Measurements from ENCODE around the gene USP3. TPM values are rescaled to one million over a fixed set of nuclear protein-coding genes. Genes with fewer than 3 reads are reported as not detected.

The USP3 gene
- total and polyA plus RNA-seq, 2 of the 4 experiments (the other 2 are of a cell fraction) = 17.3 to 52.3 TPM

DNA sequence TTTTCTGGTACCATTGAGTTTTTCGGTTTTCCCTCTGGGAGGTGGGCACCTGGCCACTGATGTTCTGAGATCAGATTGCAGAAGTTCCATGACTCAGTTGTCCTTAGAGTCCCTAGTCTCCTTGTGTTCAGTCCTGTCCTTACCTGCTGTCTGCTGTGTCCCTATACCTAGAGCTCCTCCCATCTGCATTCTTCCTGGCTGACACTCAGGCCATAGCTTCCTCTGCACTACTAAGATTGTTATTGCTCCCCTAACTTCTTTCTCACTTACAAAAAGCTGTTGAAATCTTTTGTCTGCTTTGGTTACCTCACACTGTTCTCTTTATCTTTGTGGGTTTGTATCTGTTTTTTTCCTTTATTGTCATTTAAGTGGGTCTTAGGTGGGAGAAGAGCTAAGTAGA lies 13.2 kb downstream of the USP3 start:
- H2BK20ac ChIP-seq (ENCODE audit: low read depth, low read length) = no peak overlapping the region
- H3K56ac ChIP-seq (ENCODE audit: extremely low read depth, insufficient read depth, low read length) = no peak overlapping the region
- H3K14ac ChIP-seq (replicated peaks; ENCODE audit: low read depth, low read length) = 0 out of 2 replicates have a peak overlapping the region, but pooled peaks have one; percentile 3
- peaks cover 8% of the 10 kb centered on the region; the same call in 1 of the 2 replicates for H3K9me1 ChIP-seq (ENCODE audit: insufficient read depth, low read length)
- H2AFZ ChIP-seq (replicated peaks; ENCODE audit: low read length, poor library complexity) = no peak overlapping the region
- no CpG with 5 or more reads among the region's 1 CpG for WGBS, 2 experiments (ENCODE audit: extremely low coverage in 2 of 2, insufficient read length in 1 of 2)
- no TSS peak for BruUV-seq (replicated peaks)
- CTCF ChIA-PET = no interaction called here
- peaks cover 13% of the 10 kb centered on the region for H3K4me1 ChIP-seq (ENCODE audit: control insufficient read depth, insufficient read depth, low read length)
- no peak overlapping the region for H4K91ac ChIP-seq (ENCODE audit: insufficient read depth, low read depth, low read length)
- no peaks in the 10 kb centered on the region for H3K36me3 ChIP-seq (ENCODE audit: control insufficient read depth, insufficient read depth, low read length)
- no peak overlapping the region for H2BK120ac ChIP-seq (ENCODE audit: low read depth, low read length)
- H4K20me1 ChIP-seq (ENCODE audit: insufficient read depth, low read length) = peaks cover 38% of the 10 kb centered on the region
- H3K18ac ChIP-seq (ENCODE audit: low read depth, low read length) = no peak overlapping the region
- intact Hi-C loops (cut with micrococcal nuclease) = no loop called here
- H3K4me2 ChIP-seq (ENCODE audit: low read depth, low read length) = no peak overlapping the region
- POLR2A ChIA-PET (ENCODE audit: unreplicated experiment) = no interaction called here
- H3K4ac ChIP-seq (ENCODE audit: low read depth, low read length) = no peak overlapping the region
- no peaks in the 10 kb centered on the region for H3K27me3 ChIP-seq (ENCODE audit: control insufficient read depth, insufficient read depth, low read length)
- H4K8ac ChIP-seq (ENCODE audit: low read depth in 2 of 2, low read length in 2 of 2) = no peak overlapping the region
- H3K27ac ChIP-seq (ENCODE audit: insufficient read depth, low read length) = no peak overlapping the region
- no peak overlapping the region for H2BK15ac ChIP-seq (ENCODE audit: low read depth, low read length)
- H2BK5ac ChIP-seq (ENCODE audit: low read depth, low read length, poor library complexity, severe bottlenecking) = no peak overlapping the region
- H2AK5ac ChIP-seq (ENCODE audit: low read depth, low read length) = peak overlapping the region; percentile 48
- H3K79me1 ChIP-seq (ENCODE audit: low read depth in 1 of 2, low read length in 2 of 2) = peaks cover 25 to 70% of the 10 kb centered on the region in 2 experiments
- no peak overlapping the region for H3K4me3 ChIP-seq (ENCODE audit: insufficient read depth, low read depth, low read length)
- DNase-seq (no peak), ATAC-seq (ENCODE audit: low read depth) (no peak)
- dilution Hi-C loops (cut with HindIII; ENCODE audit: low sequenced_read_pairs, unreplicated experiment) = no loop called here
- no peak overlapping the region for H3K9ac ChIP-seq (ENCODE audit: low read depth, low read length)
- TF ChIP-seq, protein P1, sequence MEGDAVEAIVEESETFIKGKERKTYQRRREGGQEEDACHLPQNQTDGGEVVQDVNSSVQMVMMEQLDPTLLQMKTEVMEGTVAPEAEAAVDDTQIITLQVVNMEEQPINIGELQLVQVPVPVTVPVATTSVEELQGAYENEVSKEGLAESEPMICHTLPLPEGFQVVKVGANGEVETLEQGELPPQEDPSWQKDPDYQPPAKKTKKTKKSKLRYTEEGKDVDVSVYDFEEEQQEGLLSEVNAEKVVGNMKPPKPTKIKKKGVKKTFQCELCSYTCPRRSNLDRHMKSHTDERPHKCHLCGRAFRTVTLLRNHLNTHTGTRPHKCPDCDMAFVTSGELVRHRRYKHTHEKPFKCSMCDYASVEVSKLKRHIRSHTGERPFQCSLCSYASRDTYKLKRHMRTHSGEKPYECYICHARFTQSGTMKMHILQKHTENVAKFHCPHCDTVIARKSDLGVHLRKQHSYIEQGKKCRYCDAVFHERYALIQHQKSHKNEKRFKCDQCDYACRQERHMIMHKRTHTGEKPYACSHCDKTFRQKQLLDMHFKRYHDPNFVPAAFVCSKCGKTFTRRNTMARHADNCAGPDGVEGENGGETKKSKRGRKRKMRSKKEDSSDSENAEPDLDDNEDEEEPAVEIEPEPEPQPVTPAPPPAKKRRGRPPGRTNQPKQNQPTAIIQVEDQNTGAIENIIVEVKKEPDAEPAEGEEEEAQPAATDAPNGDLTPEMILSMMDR (conservative IDR thresholded peaks at IDR 0.05; ENCODE audit: low read depth, low read length) = no peak
- TF ChIP-seq, protein P2, sequence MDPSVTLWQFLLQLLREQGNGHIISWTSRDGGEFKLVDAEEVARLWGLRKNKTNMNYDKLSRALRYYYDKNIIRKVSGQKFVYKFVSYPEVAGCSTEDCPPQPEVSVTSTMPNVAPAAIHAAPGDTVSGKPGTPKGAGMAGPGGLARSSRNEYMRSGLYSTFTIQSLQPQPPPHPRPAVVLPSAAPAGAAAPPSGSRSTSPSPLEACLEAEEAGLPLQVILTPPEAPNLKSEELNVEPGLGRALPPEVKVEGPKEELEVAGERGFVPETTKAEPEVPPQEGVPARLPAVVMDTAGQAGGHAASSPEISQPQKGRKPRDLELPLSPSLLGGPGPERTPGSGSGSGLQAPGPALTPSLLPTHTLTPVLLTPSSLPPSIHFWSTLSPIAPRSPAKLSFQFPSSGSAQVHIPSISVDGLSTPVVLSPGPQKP (IDR thresholded peaks at IDR 0.05; ENCODE audit: borderline replicate concordance, low read depth, low read length) = no peak
- no peak for TF ChIP-seq CEBPB (IDR thresholded peaks at IDR 0.05; ENCODE audit: low read depth, low read length)
- no peak for TF ChIP-seq MAZ (IDR thresholded peaks at IDR 0.05; ENCODE audit: borderline replicate concordance, low read depth, low read length)
- TF ChIP-seq RCOR1 (IDR thresholded peaks at IDR 0.05; ENCODE audit: insufficient replicate concordance, low read length) = no peak
- no peak for TF ChIP-seq BHLHE40 (IDR thresholded peaks at IDR 0.05; ENCODE audit: low read depth, low read length)
- no peak for TF ChIP-seq CHD1 (IDR thresholded peaks at IDR 0.05; ENCODE audit: low read depth, low read length)
- TF ChIP-seq FOS (IDR thresholded peaks at IDR 0.05; ENCODE audit: low read depth, low read length) = no peak
- TF ChIP-seq SMC3 (IDR thresholded peaks at IDR 0.05; ENCODE audit: low read depth, low read length) = no peak
- TF ChIP-seq MAFK (IDR thresholded peaks at IDR 0.05; ENCODE audit: low read depth, low read length) = no peak
- no peak for TF ChIP-seq NFE2L2 (IDR thresholded peaks at IDR 0.05; ENCODE audit: low read depth, low read length)
- no peak for TF ChIP-seq RAD21 (IDR thresholded peaks at IDR 0.05; ENCODE audit: low read length)
- in situ Hi-C loops (cut with MboI; ENCODE audit: low sequenced_read_pairs) = no loop called here
- H4K5ac ChIP-seq (ENCODE audit: low read depth, low read length) = no peak overlapping the region
- H3K9me3 ChIP-seq (ENCODE audit: control insufficient read depth, insufficient read depth, low read length) = no peaks in the 10 kb centered on the region
- no peak overlapping the region for H3K23ac ChIP-seq (ENCODE audit: low read depth, low read length)
- no peak overlapping the region for H2AK9ac ChIP-seq (replicated peaks; ENCODE audit: low read depth, low read length, poor library complexity)
